SK-N-SH (cell line): Measurements from ENCODE around the gene THTPA. TPM values are rescaled to one million over a fixed set of nuclear protein-coding genes. Genes with fewer than 3 reads are reported as not detected.
A peak's percentile ranks its signal among the peaks of the same experiment; 100 is the strongest.

Experiments
- CHD2 ChIP-seq: fragments of 150-350 bp; IDR thresholded peaks from 2 replicates; pipeline ENCODE4 v1.6.1; 2018; ENCODE audit warnings: low read length; ENCODE audit not compliant: partially characterized antibody
- EZH2phosphoT487 ChIP-seq: fragments of 200-600 bp; sonication (generic); IDR thresholded peaks from 2 replicates; pipeline ENCODE4 v1.6.1; 2017; ENCODE audit warnings: low read depth, mixed run types, mild to moderate bottlenecking, antibody characterized with exemption, moderate library complexity, borderline replicate concordance
- FOSL2 ChIP-seq: IDR thresholded peaks from 2 replicates; pipeline ENCODE4 v1.4.0; 2012; ENCODE audit warnings: low read depth, mild to moderate bottlenecking, moderate library complexity, borderline replicate concordance
- FOXJ3 ChIP-seq: sonication (generic); formaldehyde crosslinking; IDR thresholded peaks from 2 replicates; pipeline ENCODE4 v1.5.1; 2020; ENCODE audit warnings: mild to moderate bottlenecking, missing genetic modification reagents
- JUND ChIP-seq: IDR thresholded peaks from 2 replicates; pipeline ENCODE4 v1.4.0; 2012
- MEF2A ChIP-seq: IDR thresholded peaks from 2 replicates; pipeline ENCODE4 v1.4.0; 2012; ENCODE audit warnings: low read depth, borderline replicate concordance
- MXI1 ChIP-seq: IDR thresholded peaks from 2 replicates; pipeline ENCODE4 v1.6.1; 2012; ENCODE audit warnings: mild to moderate bottlenecking, low read depth, low read length, improper control_type of control experiment
- NFIC ChIP-seq: IDR thresholded peaks from 2 replicates; pipeline ENCODE4 v1.4.0; 2012; ENCODE audit warnings: borderline replicate concordance
- NRF1 ChIP-seq: IDR thresholded peaks from 2 replicates; pipeline ENCODE4 v1.6.1; 2012; ENCODE audit warnings: low read depth, mild to moderate bottlenecking, low read length
- RAD21 ChIP-seq: IDR thresholded peaks from 2 replicates; pipeline ENCODE4 v1.6.1; 2012; ENCODE audit warnings: mild to moderate bottlenecking, low read length
- RFX5 ChIP-seq: IDR thresholded peaks from 2 replicates; pipeline ENCODE4 v1.6.1; 2012; ENCODE audit warnings: mild to moderate bottlenecking, improper control_type of control experiment, low read length
- RXRA ChIP-seq: IDR thresholded peaks from 2 replicates; pipeline ENCODE4 v1.4.0; 2012; ENCODE audit warnings: low read depth, mild to moderate bottlenecking, borderline replicate concordance
- SMC3 ChIP-seq: IDR thresholded peaks from 2 replicates; pipeline ENCODE4 v1.6.1; 2012; ENCODE audit warnings: low read depth, low read length, improper control_type of control experiment
- TCF12 ChIP-seq: IDR thresholded peaks from 2 replicates; pipeline ENCODE4 v1.4.0; 2012
- TEAD4 ChIP-seq: IDR thresholded peaks from 2 replicates; pipeline ENCODE4 v1.4.0; 2012; ENCODE audit warnings: mild to moderate bottlenecking, borderline replicate concordance; ENCODE audit not compliant: insufficient read depth
- YY1 ChIP-seq: IDR thresholded peaks from 2 replicates; pipeline ENCODE4 v1.4.0; 2012; ENCODE audit warnings: low read depth, mild to moderate bottlenecking
- polyA plus RNA-seq, 3 experiments: library from polyadenylated mRNA; depleted of rRNA; stranded (reverse); fragments of >200 nt; gene quantifications; 2 replicates each; pipeline ENCODE4 v1.2.3, GENCODE V29; 2012
- TF ChIP-seq, protein P1 (sequence below): IDR thresholded peaks from 2 replicates; pipeline ENCODE4 v1.6.1; 2012; ENCODE audit warnings: mild to moderate bottlenecking, low read depth, low read length, moderate library complexity
- TF ChIP-seq, protein P2 (sequence below): fragments of 150-350 bp; IDR thresholded peaks from 2 replicates; pipeline ENCODE4 v1.6.1; 2016; ENCODE audit warnings: mild to moderate bottlenecking, low read depth, low read length
- TF ChIP-seq, protein P3 (sequence below): fragments of 200-600 bp; sonication (generic); IDR thresholded peaks from 2 replicates; pipeline ENCODE4 v1.6.1; 2017; ENCODE audit warnings: antibody characterized with exemption, mild to moderate bottlenecking, moderate library complexity
- TF ChIP-seq, protein P4 (sequence below): IDR thresholded peaks from 2 replicates; pipeline ENCODE4; 2012

The THTPA gene
- polyA plus RNA-seq, 1 of the 3 experiments (the other 2 are of a cell fraction), result 16.3 TPM

DNA sequence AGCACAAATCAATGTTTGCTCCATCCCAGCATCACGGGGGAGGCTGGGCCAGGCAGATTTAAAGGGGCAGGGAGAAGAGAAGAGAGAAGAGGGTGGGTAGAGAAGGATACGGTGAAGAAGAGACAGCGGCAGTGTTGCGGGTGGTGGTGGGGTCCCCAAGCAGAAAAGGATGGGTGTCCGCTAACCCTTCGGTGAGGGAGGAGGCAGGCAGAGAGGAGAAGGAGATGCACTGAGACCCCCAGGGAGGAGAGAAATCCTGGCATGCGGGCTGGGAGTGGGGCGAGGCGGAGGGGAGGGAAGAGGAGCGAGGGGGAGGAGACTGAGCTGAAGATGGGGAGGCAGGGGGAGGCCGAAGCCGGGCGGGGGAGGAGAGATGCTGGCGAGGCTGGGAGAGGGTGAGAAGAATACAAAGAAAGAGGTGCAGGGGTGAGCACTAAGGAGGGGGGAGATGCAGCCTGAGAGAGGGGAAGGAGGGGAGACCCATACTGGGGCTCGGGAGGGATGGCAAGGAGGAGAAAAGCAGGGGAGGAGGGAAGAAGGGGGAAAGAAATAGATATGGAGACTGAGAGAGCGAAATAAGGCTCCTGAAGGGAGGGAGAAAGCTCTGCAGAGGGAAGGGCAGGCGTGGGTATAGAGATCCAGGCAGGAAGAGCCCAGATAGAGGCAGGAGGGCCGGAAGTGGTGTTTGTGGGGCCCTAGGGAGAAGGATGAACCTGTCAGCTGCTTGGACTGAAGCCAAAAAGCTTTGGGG is 22.7 kb downstream of the THTPA start, which contains the start of gene JPH4 (continued):
- TF ChIP-seq, protein P1, sequence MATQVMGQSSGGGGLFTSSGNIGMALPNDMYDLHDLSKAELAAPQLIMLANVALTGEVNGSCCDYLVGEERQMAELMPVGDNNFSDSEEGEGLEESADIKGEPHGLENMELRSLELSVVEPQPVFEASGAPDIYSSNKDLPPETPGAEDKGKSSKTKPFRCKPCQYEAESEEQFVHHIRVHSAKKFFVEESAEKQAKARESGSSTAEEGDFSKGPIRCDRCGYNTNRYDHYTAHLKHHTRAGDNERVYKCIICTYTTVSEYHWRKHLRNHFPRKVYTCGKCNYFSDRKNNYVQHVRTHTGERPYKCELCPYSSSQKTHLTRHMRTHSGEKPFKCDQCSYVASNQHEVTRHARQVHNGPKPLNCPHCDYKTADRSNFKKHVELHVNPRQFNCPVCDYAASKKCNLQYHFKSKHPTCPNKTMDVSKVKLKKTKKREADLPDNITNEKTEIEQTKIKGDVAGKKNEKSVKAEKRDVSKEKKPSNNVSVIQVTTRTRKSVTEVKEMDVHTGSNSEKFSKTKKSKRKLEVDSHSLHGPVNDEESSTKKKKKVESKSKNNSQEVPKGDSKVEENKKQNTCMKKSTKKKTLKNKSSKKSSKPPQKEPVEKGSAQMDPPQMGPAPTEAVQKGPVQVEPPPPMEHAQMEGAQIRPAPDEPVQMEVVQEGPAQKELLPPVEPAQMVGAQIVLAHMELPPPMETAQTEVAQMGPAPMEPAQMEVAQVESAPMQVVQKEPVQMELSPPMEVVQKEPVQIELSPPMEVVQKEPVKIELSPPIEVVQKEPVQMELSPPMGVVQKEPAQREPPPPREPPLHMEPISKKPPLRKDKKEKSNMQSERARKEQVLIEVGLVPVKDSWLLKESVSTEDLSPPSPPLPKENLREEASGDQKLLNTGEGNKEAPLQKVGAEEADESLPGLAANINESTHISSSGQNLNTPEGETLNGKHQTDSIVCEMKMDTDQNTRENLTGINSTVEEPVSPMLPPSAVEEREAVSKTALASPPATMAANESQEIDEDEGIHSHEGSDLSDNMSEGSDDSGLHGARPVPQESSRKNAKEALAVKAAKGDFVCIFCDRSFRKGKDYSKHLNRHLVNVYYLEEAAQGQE, result no peak
- TF ChIP-seq, protein P2, sequence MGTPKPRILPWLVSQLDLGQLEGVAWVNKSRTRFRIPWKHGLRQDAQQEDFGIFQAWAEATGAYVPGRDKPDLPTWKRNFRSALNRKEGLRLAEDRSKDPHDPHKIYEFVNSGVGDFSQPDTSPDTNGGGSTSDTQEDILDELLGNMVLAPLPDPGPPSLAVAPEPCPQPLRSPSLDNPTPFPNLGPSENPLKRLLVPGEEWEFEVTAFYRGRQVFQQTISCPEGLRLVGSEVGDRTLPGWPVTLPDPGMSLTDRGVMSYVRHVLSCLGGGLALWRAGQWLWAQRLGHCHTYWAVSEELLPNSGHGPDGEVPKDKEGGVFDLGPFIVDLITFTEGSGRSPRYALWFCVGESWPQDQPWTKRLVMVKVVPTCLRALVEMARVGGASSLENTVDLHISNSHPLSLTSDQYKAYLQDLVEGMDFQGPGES, result no peak
- TF ChIP-seq TCF12, result no peak
- TF ChIP-seq SMC3, result no peak
- no peak for TF ChIP-seq EZH2phosphoT487
- no peak for TF ChIP-seq JUND
- TF ChIP-seq TEAD4, result no peak
- TF ChIP-seq RAD21, result no peak
- TF ChIP-seq, protein P3, sequence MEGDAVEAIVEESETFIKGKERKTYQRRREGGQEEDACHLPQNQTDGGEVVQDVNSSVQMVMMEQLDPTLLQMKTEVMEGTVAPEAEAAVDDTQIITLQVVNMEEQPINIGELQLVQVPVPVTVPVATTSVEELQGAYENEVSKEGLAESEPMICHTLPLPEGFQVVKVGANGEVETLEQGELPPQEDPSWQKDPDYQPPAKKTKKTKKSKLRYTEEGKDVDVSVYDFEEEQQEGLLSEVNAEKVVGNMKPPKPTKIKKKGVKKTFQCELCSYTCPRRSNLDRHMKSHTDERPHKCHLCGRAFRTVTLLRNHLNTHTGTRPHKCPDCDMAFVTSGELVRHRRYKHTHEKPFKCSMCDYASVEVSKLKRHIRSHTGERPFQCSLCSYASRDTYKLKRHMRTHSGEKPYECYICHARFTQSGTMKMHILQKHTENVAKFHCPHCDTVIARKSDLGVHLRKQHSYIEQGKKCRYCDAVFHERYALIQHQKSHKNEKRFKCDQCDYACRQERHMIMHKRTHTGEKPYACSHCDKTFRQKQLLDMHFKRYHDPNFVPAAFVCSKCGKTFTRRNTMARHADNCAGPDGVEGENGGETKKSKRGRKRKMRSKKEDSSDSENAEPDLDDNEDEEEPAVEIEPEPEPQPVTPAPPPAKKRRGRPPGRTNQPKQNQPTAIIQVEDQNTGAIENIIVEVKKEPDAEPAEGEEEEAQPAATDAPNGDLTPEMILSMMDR, result no peak
- no peak for TF ChIP-seq RXRA
- TF ChIP-seq, protein P4, sequence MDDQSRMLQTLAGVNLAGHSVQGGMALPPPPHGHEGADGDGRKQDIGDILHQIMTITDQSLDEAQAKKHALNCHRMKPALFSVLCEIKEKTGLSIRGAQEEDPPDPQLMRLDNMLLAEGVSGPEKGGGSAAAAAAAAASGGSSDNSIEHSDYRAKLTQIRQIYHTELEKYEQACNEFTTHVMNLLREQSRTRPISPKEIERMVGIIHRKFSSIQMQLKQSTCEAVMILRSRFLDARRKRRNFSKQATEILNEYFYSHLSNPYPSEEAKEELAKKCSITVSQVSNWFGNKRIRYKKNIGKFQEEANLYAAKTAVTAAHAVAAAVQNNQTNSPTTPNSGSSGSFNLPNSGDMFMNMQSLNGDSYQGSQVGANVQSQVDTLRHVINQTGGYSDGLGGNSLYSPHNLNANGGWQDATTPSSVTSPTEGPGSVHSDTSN, result peak; percentile 26; the same call in 1 of the 2 replicates
- no peak for TF ChIP-seq YY1
- no peak for TF ChIP-seq RFX5
- TF ChIP-seq FOSL2, result no peak
- no peak for TF ChIP-seq NRF1
- 0 out of 2 replicates have a peak, but pooled peaks have one; percentile 40 for TF ChIP-seq MXI1
- peak; percentile 68 for TF ChIP-seq NFIC
- no peak for TF ChIP-seq MEF2A
- no peak for TF ChIP-seq FOXJ3 (CRISPR knock-in tag)
- TF ChIP-seq CHD2, result peak; percentile 15
